GM12878 (cell line): ENCODE measurements around the gene NFATC1. TPM values are rescaled to one million over a fixed set of nuclear protein-coding genes. Genes with fewer than 3 reads are reported as not detected.

ENCODE experiments used
- ATAC-seq: fragments of 200-7000 bp; cut with Tn5 transposase; 3 replicates; pipeline ENCODE4 v1.9.1; 2020; ENCODE audit warnings: mild to moderate bottlenecking, moderate library complexity
- BruUV-seq: library from RNA; stranded (reverse); fragments of 400-500 nt; replicated peaks from 2 replicates; lab custom pipeline; 2021; lab: Mats Ljungman, UMichigan
- CTCF ChIA-PET: fragments of 300-600 bp; sonication (Branson Sonifier 250); formaldehyde crosslinking; extraction: SDS; loops from one replicate; lab custom pipeline; 2021; ENCODE audit warnings: inconsistent platforms; lab: Yijun Ruan, JAX
- POLR2A ChIA-PET: fragments of 350-600 bp; formaldehyde crosslinking; extraction: SDS; loops from one replicate; lab custom pipeline; 2021; ENCODE audit warnings: inconsistent platforms; lab: Charles Lee
- RAD21 ChIA-PET: fragments of 300-600 bp; sonication (Branson Sonifier 250); formaldehyde crosslinking; loops from one replicate; lab custom pipeline; 2023; ENCODE audit warnings: antibody characterized with exemption; ENCODE audit not compliant: unreplicated experiment; lab: Charles Lee
- SMC1A ChIA-PET: fragments of 300-600 bp; sonication (Branson Sonifier 250); formaldehyde crosslinking; loops from one replicate; lab custom pipeline; 2023; ENCODE audit not compliant: unreplicated experiment, uncharacterized antibody; lab: Charles Lee
- DNase-seq: peaks from one replicate; pipeline ENCODE4 v3.0.0-alpha.2; 2011; ENCODE audit warnings: low read depth, low spot score
- FAIRE-seq: peaks from 3 replicates; lab custom pipeline; 2011; peaks lifted over from hg19 to GRCh38; lab: Jason Lieb, UNC
- H2AFZ ChIP-seq: 2 replicates; pipeline ENCODE4 v1.6.0; 2011; ENCODE audit warnings: low read depth, low read length, control low read depth; ENCODE audit not compliant: control insufficient read depth
- H3K27ac ChIP-seq: 2 replicates; pipeline ENCODE4 v1.5.1; 2011; ENCODE audit warnings: control low read depth; ENCODE audit not compliant: control insufficient read depth, insufficient read depth
- H3K27me3 ChIP-seq, 2 experiments: replicated peaks in 1 of 2; 2 replicates each; pipeline versions ENCODE4 v1.6.0 to v1.6.1; 2011; ENCODE audit warnings: low read length in 1 of 2; ENCODE audit not compliant: control insufficient read depth in 2 of 2, insufficient read depth in 2 of 2
- H3K36me3 ChIP-seq, 2 experiments: 2 replicates each; pipeline ENCODE4 v1.5.1; 2011; ENCODE audit warnings: low read length in 1 of 2; ENCODE audit not compliant: control insufficient read depth in 2 of 2, insufficient read depth in 2 of 2
- H3K4me1 ChIP-seq: 2 replicates; pipeline ENCODE4 v1.6.1; 2011; ENCODE audit warnings: mild to moderate bottlenecking, low read length, moderate library complexity, mixed read lengths; ENCODE audit not compliant: control insufficient read depth, insufficient read depth
- H3K4me2 ChIP-seq: 2 replicates; pipeline ENCODE4 v1.6.0; 2011; ENCODE audit warnings: control low read depth; ENCODE audit not compliant: control insufficient read depth, insufficient read depth
- H3K4me3 ChIP-seq: fragments of 200-600 bp; sonication (generic); 2 replicates; pipeline ENCODE4 v1.5.1; 2016
- H3K79me2 ChIP-seq: 2 replicates; pipeline ENCODE4 v1.6.0; 2011; ENCODE audit warnings: low read length; ENCODE audit not compliant: control insufficient read depth, insufficient read depth
- H3K9ac ChIP-seq: 2 replicates; pipeline ENCODE4 v1.8.0; 2011; ENCODE audit warnings: low read length, control low read depth, mixed read lengths; ENCODE audit not compliant: control insufficient read depth, insufficient read depth
- H3K9me3 ChIP-seq: replicated peaks from 3 replicates; pipeline ENCODE4 v1.5.1; 2011; ENCODE audit warnings: mild to moderate bottlenecking, low read length; ENCODE audit not compliant: control insufficient read depth, insufficient read depth
- H4K20me1 ChIP-seq: 2 replicates; pipeline ENCODE4 v1.6.0; 2011; ENCODE audit not compliant: control insufficient read depth, insufficient read depth
- CEBPZ ChIP-seq: fragments of 150-350 bp; IDR thresholded peaks from 2 replicates; pipeline ENCODE4 v1.6.1; 2016; ENCODE audit warnings: low read depth, low read length
- E2F4 ChIP-seq: IDR thresholded peaks from 2 replicates; pipeline ENCODE4 v1.6.1; 2012; ENCODE audit warnings: low read depth, low read length, improper control_type of control experiment
- EGR1 ChIP-seq, 2 experiments: IDR thresholded peaks; 1 replicate in 1 of 2; 2 replicates in 1 of 2; pipeline ENCODE4 v1.6.1; 2011 to 2012; ENCODE audit warnings: low read depth in 2 of 2, low read length in 2 of 2, borderline replicate concordance in 1 of 2, mild to moderate bottlenecking in 1 of 2, moderate library complexity in 1 of 2
- HCFC1 ChIP-seq: fragments of 150-350 bp; IDR thresholded peaks from 2 replicates; pipeline ENCODE4 v1.6.1; 2014; ENCODE audit warnings: low read length
- JUNB ChIP-seq: IDR thresholded peaks from 2 replicates; pipeline ENCODE4 v1.6.1; 2016; ENCODE audit warnings: antibody characterized with exemption, mild to moderate bottlenecking
- MTA2 ChIP-seq: fragments of 450-650 bp; IDR thresholded peaks from 2 replicates; pipeline ENCODE4 v1.6.1; 2016; ENCODE audit warnings: low read depth, mild to moderate bottlenecking, moderate library complexity
- MXI1 ChIP-seq: fragments of 150-350 bp; IDR thresholded peaks from 2 replicates; pipeline ENCODE4 v1.6.1; 2011; ENCODE audit warnings: low read depth, mild to moderate bottlenecking, inconsistent platforms, low read length, improper control_type of control experiment
- NKRF ChIP-seq: fragments of 450-650 bp; conservative IDR thresholded peaks from 2 replicates; pipeline ENCODE4 v1.6.1; 2017; ENCODE audit warnings: mild to moderate bottlenecking, moderate library complexity
- PAX5 ChIP-seq: IDR thresholded peaks from 2 replicates; pipeline ENCODE4 v1.6.1; 2011; ENCODE audit warnings: low read depth, low read length, borderline replicate concordance
- PML ChIP-seq: IDR thresholded peaks from 2 replicates; pipeline ENCODE4 v1.6.1; 2012; ENCODE audit warnings: low read length, inconsistent platforms
- SPI1 ChIP-seq: IDR thresholded peaks from 2 replicates; pipeline ENCODE4 v1.6.1; 2011; ENCODE audit warnings: low read depth, mild to moderate bottlenecking, low read length, moderate library complexity, borderline replicate concordance; ENCODE audit not compliant: insufficient read depth
- STAT3 ChIP-seq: IDR thresholded peaks from 2 replicates; pipeline ENCODE4 v1.6.1; 2011; ENCODE audit warnings: low read depth, low read length, improper control_type of control experiment
- SUPT20H ChIP-seq: IDR thresholded peaks from 2 replicates; pipeline ENCODE4 v1.6.1; 2011; ENCODE audit warnings: low read depth, mild to moderate bottlenecking, low read length, moderate library complexity, borderline replicate concordance; ENCODE audit not compliant: control insufficient read depth
- TARDBP ChIP-seq: IDR thresholded peaks from 2 replicates; pipeline ENCODE4 v1.6.1; 2016; ENCODE audit warnings: borderline replicate concordance
- USF1 ChIP-seq: IDR thresholded peaks from 2 replicates; pipeline ENCODE4 v1.6.1; 2011; ENCODE audit warnings: borderline replicate concordance, low read depth, mild to moderate bottlenecking, moderate library complexity, mixed read lengths, low read length; ENCODE audit not compliant: insufficient read depth; ENCODE audit errors: extremely low read length
- ZNF274 ChIP-seq: IDR thresholded peaks from one replicate; pipeline ENCODE4 v1.8.0; 2011; ENCODE audit not compliant: insufficient read length, insufficient read depth
- WGBS: methylation state at CpG from one replicate; pipeline ENCODE4 v1.1.6; 2016; ENCODE audit warnings: low lambda C conversion rate; ENCODE audit not compliant: insufficient replicate concordance, insufficient coverage; ENCODE audit errors: missing lambda C conversion rate; 5-methylcytosine and 5-hydroxymethylcytosine counted together
- in situ Hi-C: fragments of 300-500 bp; cut with MboI; formaldehyde crosslinking; loops from 9 replicates; pipeline ENCODE4 v1.14.3; 2018; ENCODE audit warnings: mixed read lengths
- intact Hi-C: fragments of 100-400 bp; cut with micrococcal nuclease; formaldehyde crosslinking; loops from one replicate; pipeline ENCODE4 v1.14.2; 2022; ENCODE audit not compliant: unreplicated experiment
- polyA plus RNA-seq, 11 experiments: library from polyadenylated mRNA; depleted of rRNA in 4 of 11; unstranded in 6 of 11; stranded (reverse) in 5 of 11; fragments of >200 nt; fragmentation: Nextera tagmentation in 4 of 11; fragmentation: Illumina TruSeq in 1 of 11; extraction: Ambion mirVana in 4 of 11; extraction: Trizol in 1 of 11; gene quantifications; 1 replicate in 1 of 11; 2 replicates in 10 of 11; pipeline versions ENCODE4 v1.2.1 to v1.2.3, GENCODE V29; 2011 to 2016; ENCODE audit warnings: inconsistent platforms in 2 of 11, missing spikeins in 2 of 11, low read depth in 1 of 11
- total RNA-seq, 4 experiments: library from RNA; depleted of rRNA in 3 of 4; stranded (reverse); fragments of >200 nt in 3 of 4; fragmentation: Illumina TruSeq in 1 of 4; extraction: Trizol in 1 of 4; gene quantifications; 2 replicates each; pipeline versions ENCODE4 v1.2.1 to v1.2.3, GENCODE V29; 2013 to 2021

NFATC1 gene
- total and polyA plus RNA-seq, 10 of the 15 experiments (the other 5 are each of a cell fraction or from before 2014, with no cell fraction given), result 0.84 to 20.8 (median 5.1) TPM

GRCh38 chr18:79563949-79564348 is 168.2 kb downstream of the NFATC1 start:
- no TSS peak for BruUV-seq

More at GRCh38 chr18:79563949-79564348, 168.2 kb downstream of the NFATC1 start:
- H3K36me3 ChIP-seq, result no peaks in the 10 kb centered on the region
- H3K4me2 ChIP-seq, result no peak overlapping the region
- no peak overlapping the region for H3K9ac ChIP-seq
- SMC1A ChIA-PET, result no interaction called here
- 81% methylated on average over 6 of the region's 6 CpGs for WGBS
- no peak overlapping the region for H3K4me3 ChIP-seq
- no peak overlapping the region for H3K27ac ChIP-seq
- in situ Hi-C loops, result no loop called here
- intact Hi-C loops, result no loop called here
- no peaks in the 10 kb centered on the region for H4K20me1 ChIP-seq
- POLR2A ChIA-PET, result no interaction called here
- RAD21 ChIA-PET, result no interaction called here
- ATAC-seq (no peak), FAIRE-seq (no peak), DNase-seq (no peak)
- H3K79me2 ChIP-seq, result no peaks in the 10 kb centered on the region
- H3K9me3 ChIP-seq, result no peaks in the 10 kb centered on the region; the same call in 2 of the 3 replicates
- H3K27me3 ChIP-seq, result no peaks in the 10 kb centered on the region
- H3K4me1 ChIP-seq, result no peaks in the 10 kb centered on the region
- CTCF ChIA-PET, result no interaction called here
- TF ChIP-seq HCFC1 (no peak), EGR1 (IDR thresholded peaks at IDR 0.05; ENCODE audit: borderline replicate concordance in 1 of 2, low read depth in 2 of 2, low read length in 2 of 2) (no peak), PAX5 (no peak), CEBPZ (no peak), NKRF (no peak), PML (no peak), ZNF274 (no peak), JUNB (no peak), E2F4 (no peak), SUPT20H (no peak), TARDBP (no peak), STAT3 (no peak), MXI1 (no peak), SPI1 (no peak), MTA2 (no peak), USF1 (no peak)
- TF ChIP-seq, all 136 proteins: peak for 0
- no peak overlapping the region for H2AFZ ChIP-seq
